ENCODE data around the gene MN1.

The MN1 gene

GRCh38 chr22:27820896-27821866, 19.6 kb upstream of the MN1 start:
- Histone ChIP-seq H3K36me3 (ENCODE audit: control insufficient read depth, insufficient read depth, low read length) (no peaks in the 10 kb centered on the region), H3K4me3 (ENCODE audit: low read length) (no peak overlapping the region), H3K27me3 (ENCODE audit: control insufficient read depth, insufficient read depth, low read length) (peaks cover under 1% of the 10 kb centered on the region), H3K9me3 (ENCODE audit: control insufficient read depth, low read length) (no peaks in the 10 kb centered on the region), H3K4me1 (ENCODE audit: control insufficient read depth, insufficient read depth, low read length) (no peaks in the 10 kb centered on the region), H3K9ac (ENCODE audit: low read length) (no peak overlapping the region)

- no peaks in the 10 kb centered on the region for H3K36me3 ChIP-seq (ENCODE audit: control insufficient read depth, insufficient read depth, low read length)
- H3K9ac ChIP-seq (ENCODE audit: low read length): no peak overlapping the region
- H3K4me3 ChIP-seq (ENCODE audit: low read length): no peak overlapping the region
- peaks cover 5% of the 10 kb centered on the region for H3K27me3 ChIP-seq (ENCODE audit: control insufficient read depth, insufficient read depth, low read length)
- no peaks in the 10 kb centered on the region for H3K9me3 ChIP-seq (ENCODE audit: control insufficient read depth, low read length)
- no peaks in the 10 kb centered on the region for H3K4me1 ChIP-seq (ENCODE audit: control insufficient read depth, insufficient read depth, low read length)
Observed at GRCh38 chr22:27816552-27816951, 15.0 kb upstream of the MN1 start.

- H3K4me1 ChIP-seq (ENCODE audit: control insufficient read depth, insufficient read depth, low read length): no peaks in the 10 kb centered on the region
- H3K27me3 ChIP-seq (ENCODE audit: control insufficient read depth, insufficient read depth, low read length): peaks cover 5% of the 10 kb centered on the region
- no peaks in the 10 kb centered on the region for H3K36me3 ChIP-seq (ENCODE audit: control insufficient read depth, insufficient read depth, low read length)
- no peak overlapping the region for H3K4me3 ChIP-seq (ENCODE audit: low read length)
- no peaks in the 10 kb centered on the region for H3K9me3 ChIP-seq (ENCODE audit: control insufficient read depth, low read length)
- H3K9ac ChIP-seq (ENCODE audit: low read length): no peak overlapping the region
Observed at GRCh38 chr22:27815826-27816530, 14.4 kb upstream of the MN1 start.

GRCh38 chr22:27814993-27815392, 13.4 kb upstream of the MN1 start:
- H3K27me3 ChIP-seq (ENCODE audit: control insufficient read depth, insufficient read depth, low read length): peaks cover 9% of the 10 kb centered on the region
- no peaks in the 10 kb centered on the region for H3K36me3 ChIP-seq (ENCODE audit: control insufficient read depth, insufficient read depth, low read length)
- no peak overlapping the region for H3K4me3 ChIP-seq (ENCODE audit: low read length)
- H3K9ac ChIP-seq (ENCODE audit: low read length): no peak overlapping the region
- peaks cover 8% of the 10 kb centered on the region for H3K4me1 ChIP-seq (ENCODE audit: control insufficient read depth, insufficient read depth, low read length)
- H3K9me3 ChIP-seq (ENCODE audit: control insufficient read depth, low read length): no peaks in the 10 kb centered on the region

GRCh38 chr22:27811778-27812177, 10.2 kb upstream of the MN1 start:
- peaks cover 9% of the 10 kb centered on the region for H3K4me1 ChIP-seq (ENCODE audit: control insufficient read depth, insufficient read depth, low read length)
- H3K9me3 ChIP-seq (ENCODE audit: control insufficient read depth, low read length): no peaks in the 10 kb centered on the region
- peaks cover 32% of the 10 kb centered on the region for H3K27me3 ChIP-seq (ENCODE audit: control insufficient read depth, insufficient read depth, low read length)
- H3K9ac ChIP-seq (ENCODE audit: low read length): no peak overlapping the region
- H3K4me3 ChIP-seq (ENCODE audit: low read length): no peak overlapping the region
- no peaks in the 10 kb centered on the region for H3K36me3 ChIP-seq (ENCODE audit: control insufficient read depth, insufficient read depth, low read length)

- Histone ChIP-seq H3K9me3 (ENCODE audit: control insufficient read depth, low read length) (no peaks in the 10 kb centered on the region), H3K4me1 (ENCODE audit: control insufficient read depth, insufficient read depth, low read length) (peaks cover 9% of the 10 kb centered on the region), H3K27me3 (ENCODE audit: control insufficient read depth, insufficient read depth, low read length) (peaks cover 31% of the 10 kb centered on the region), H3K36me3 (ENCODE audit: control insufficient read depth, insufficient read depth, low read length) (no peaks in the 10 kb centered on the region), H3K4me3 (ENCODE audit: low read length) (no peak overlapping the region), H3K9ac (ENCODE audit: low read length) (peak overlapping the region; percentile 47)
Observed at GRCh38 chr22:27810609-27811151, 9.1 kb upstream of the MN1 start.

GRCh38 chr22:27809700-27810608, 8.4 kb upstream of the MN1 start:
- no peaks in the 10 kb centered on the region for H3K9me3 ChIP-seq (ENCODE audit: control insufficient read depth, low read length)
- H3K4me3 ChIP-seq (ENCODE audit: low read length): no peak overlapping the region
- H3K27me3 ChIP-seq (ENCODE audit: control insufficient read depth, insufficient read depth, low read length): peaks cover 36% of the 10 kb centered on the region
- no peaks in the 10 kb centered on the region for H3K36me3 ChIP-seq (ENCODE audit: control insufficient read depth, insufficient read depth, low read length)
- peaks cover 9% of the 10 kb centered on the region for H3K4me1 ChIP-seq (ENCODE audit: control insufficient read depth, insufficient read depth, low read length)
- no peak overlapping the region for H3K9ac ChIP-seq (ENCODE audit: low read length)

GRCh38 chr22:27809226-27809603, 7.7 kb upstream of the MN1 start:
- H3K36me3 ChIP-seq (ENCODE audit: control insufficient read depth, insufficient read depth, low read length): no peaks in the 10 kb centered on the region
- H3K9me3 ChIP-seq (ENCODE audit: control insufficient read depth, low read length): no peaks in the 10 kb centered on the region
- peaks cover 9% of the 10 kb centered on the region for H3K4me1 ChIP-seq (ENCODE audit: control insufficient read depth, insufficient read depth, low read length)
- H3K9ac ChIP-seq (ENCODE audit: low read length): no peak overlapping the region
- peaks cover 42% of the 10 kb centered on the region for H3K27me3 ChIP-seq (ENCODE audit: control insufficient read depth, insufficient read depth, low read length)
- H3K4me3 ChIP-seq (ENCODE audit: low read length): no peak overlapping the region

GRCh38 chr22:27808451-27809225, 7.1 kb upstream of the MN1 start:
- H3K9ac ChIP-seq (ENCODE audit: low read length): no peak overlapping the region
- H3K36me3 ChIP-seq (ENCODE audit: control insufficient read depth, insufficient read depth, low read length): no peaks in the 10 kb centered on the region
- no peak overlapping the region for H3K4me3 ChIP-seq (ENCODE audit: low read length)
- no peaks in the 10 kb centered on the region for H3K9me3 ChIP-seq (ENCODE audit: control insufficient read depth, low read length)
- H3K27me3 ChIP-seq (ENCODE audit: control insufficient read depth, insufficient read depth, low read length): peaks cover 47% of the 10 kb centered on the region
- H3K4me1 ChIP-seq (ENCODE audit: control insufficient read depth, insufficient read depth, low read length): peaks cover 9% of the 10 kb centered on the region

GRCh38 chr22:27805841-27806240, 4.3 kb upstream of the MN1 start:
- Histone ChIP-seq H3K36me3 (ENCODE audit: control insufficient read depth, insufficient read depth, low read length) (no peaks in the 10 kb centered on the region), H3K9ac (ENCODE audit: low read length) (no peak overlapping the region), H3K4me1 (ENCODE audit: control insufficient read depth, insufficient read depth, low read length) (peaks cover 14% of the 10 kb centered on the region), H3K4me3 (ENCODE audit: low read length) (no peak overlapping the region), H3K27me3 (ENCODE audit: control insufficient read depth, insufficient read depth, low read length) (peaks cover 69% of the 10 kb centered on the region), H3K9me3 (ENCODE audit: control insufficient read depth, low read length) (no peaks in the 10 kb centered on the region)
